Measurements from ENCODE around the gene PIP5K1B.

PIP5K1B gene

DNA sequence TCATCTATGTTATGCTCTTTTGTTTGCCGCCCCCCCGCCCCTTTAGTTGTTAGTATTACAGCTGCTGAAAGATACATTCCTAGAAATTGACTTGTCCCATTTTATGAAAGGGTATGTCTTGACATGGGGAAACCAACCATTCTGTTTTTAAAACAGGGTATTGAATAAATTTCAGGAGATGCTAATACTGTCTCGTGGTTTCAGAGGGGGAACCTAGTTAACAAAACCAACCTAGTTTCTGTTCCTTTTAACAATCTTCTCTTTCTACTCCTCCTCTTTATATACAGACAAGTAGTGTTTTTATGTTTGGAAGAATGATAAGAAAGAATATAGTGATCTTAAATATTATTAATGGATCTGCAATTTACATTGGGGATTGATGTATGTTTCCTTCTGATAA is 3.5 kb downstream of the PIP5K1B start:
- no peak for DNase-seq (ENCODE audit: low read depth)

DNA sequence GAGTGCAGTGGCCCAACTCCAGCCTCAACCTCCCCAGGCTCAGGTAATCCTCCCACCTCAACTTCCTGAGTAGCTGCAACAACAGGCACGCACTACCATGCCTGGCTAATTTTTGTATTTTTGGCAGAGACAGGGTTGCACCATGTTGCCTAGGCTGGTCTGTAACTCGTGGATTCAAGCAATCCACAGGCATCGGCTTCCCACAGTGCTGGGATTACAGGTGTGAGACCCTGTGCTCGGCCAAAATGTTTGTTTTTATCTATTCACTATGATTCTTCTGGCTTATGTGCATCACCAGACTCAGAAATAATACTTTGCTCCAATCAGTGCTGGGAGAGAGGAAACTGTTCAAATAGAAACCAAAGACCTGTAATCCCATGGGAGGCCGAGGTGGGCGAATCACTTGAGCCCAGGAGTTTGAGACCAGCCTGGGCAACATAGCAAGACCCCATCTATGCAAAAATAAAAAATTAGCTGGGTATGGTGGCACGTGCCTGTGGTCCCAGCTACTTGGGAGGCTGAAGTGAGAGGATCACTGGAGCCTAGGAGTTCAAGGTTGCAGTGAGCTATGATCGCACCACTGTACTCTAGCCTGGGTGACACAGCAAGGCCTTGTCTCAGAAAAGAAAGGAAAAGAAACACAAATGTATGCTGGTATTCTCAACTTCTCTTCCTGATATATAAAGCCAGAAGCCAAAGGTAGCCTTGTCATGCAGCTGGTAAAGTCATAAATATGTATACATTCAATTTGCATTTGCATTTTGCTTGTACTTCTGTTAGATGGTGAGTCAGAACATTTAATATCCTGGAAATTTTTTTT is 4.5 kb downstream of the PIP5K1B start:
- DNase-seq (ENCODE audit: low read depth): no peak

DNA sequence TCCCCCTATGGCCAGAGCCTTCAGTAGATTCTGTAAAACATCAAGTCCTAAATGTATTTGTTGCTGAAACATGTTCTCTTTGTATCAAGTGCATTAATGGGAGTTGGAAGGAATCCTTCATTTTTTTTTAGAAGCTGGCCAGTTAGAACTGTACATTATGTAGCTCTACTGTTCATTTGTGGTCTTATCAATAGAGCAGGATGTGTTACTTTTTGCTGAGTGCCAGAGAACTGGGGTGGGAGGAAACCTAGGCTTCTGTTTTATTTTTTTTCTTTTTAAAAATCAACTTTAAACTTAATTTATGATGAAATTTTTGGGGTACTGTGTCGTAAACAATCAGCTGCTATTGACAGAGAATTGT is 5.1 kb downstream of the PIP5K1B start:
- DNase-seq (ENCODE audit: low read depth): no peak

DNA sequence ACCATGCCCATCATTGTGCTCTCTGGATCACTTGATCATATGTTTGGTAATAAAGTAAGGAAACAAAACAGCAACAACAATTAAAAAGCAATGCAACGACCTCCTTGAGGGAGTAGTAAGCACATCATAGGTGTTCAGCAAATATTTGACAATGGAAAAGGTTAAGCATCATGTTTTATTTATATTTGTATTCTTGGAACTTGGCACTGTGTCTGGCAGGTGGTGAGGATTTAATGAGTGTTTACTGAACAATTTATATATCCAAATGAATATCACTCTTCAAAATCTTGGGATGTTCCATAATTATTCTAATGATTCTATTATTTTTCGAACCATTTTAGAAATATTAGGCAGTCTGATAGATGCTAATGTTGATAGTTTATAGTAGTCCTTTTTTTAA is 6.2 kb downstream of the PIP5K1B start:
- DNase-seq (ENCODE audit: low read depth): no peak

DNA sequence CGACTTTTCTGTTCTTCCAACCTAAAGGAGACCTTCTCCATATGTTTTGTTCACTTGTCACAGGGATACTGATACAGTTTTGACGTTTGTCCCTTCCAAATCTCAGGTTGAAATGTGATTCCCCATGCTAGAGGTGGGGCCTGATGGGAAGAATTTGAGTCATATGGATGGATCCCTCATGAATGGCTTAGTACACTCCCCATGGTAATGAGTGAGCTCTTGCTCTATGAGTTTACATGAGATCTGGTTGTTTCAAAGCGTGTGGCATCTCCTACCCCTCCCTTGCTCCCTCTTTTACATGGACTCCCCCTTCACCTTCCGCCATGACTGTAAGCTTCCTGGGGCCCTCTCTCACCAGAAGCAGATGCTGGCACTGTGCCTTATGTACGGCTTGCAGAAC is 6.9 kb downstream of the PIP5K1B start:
- no peak for DNase-seq (ENCODE audit: low read depth)

DNA sequence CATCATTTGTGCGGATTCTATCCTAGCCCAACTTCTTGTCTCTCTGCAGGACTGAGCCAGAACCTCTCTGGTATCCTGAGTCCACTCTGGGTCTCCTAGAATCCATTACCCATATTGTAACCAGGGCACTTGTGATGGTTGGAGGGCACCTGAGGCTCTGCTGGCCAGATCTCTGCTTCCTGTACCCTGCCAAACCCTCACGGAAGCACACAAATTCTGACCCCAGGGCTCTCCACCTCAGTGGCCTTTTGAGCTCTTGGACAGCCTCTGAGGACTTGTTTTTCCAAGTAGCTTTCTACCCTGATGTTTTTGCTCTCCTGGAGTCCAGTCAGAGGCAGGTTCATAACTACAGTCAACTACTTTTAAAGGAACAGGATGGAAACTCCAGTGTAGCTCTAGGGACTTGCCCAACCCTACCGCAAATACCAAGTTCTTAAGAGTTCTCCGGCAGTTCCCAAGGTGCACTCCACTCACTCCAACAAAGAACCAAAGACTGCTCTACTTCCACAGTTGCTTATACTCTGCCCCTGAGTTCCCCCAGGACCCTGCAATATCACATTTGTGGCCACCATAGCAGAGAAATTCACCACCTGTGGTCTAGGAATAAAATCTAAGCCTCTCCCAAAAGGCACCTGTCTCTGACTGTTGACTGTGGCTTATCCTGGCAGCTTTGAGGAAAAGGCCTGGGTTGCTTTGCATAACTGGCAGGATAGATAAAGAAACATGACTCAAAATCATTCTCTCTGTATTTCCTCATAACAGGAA is 9.6 kb downstream of the PIP5K1B start:
- no peak for DNase-seq (ENCODE audit: low read depth)

DNA sequence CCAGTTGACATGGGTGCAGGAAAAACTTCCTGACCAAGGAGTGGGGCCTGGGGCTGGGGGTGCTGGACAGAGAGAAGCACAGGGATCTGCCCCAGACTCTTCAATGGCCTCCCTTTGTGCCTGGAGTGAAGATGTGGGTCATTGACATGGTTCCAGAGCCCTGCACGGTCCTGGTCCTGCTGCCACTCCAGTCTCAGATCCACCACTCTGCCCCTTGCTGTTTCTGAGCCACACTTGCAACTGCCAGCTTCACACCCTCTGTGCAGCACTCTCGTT is 10.1 kb downstream of the PIP5K1B start:
- DNase-seq (ENCODE audit: low read depth): no peak

DNA sequence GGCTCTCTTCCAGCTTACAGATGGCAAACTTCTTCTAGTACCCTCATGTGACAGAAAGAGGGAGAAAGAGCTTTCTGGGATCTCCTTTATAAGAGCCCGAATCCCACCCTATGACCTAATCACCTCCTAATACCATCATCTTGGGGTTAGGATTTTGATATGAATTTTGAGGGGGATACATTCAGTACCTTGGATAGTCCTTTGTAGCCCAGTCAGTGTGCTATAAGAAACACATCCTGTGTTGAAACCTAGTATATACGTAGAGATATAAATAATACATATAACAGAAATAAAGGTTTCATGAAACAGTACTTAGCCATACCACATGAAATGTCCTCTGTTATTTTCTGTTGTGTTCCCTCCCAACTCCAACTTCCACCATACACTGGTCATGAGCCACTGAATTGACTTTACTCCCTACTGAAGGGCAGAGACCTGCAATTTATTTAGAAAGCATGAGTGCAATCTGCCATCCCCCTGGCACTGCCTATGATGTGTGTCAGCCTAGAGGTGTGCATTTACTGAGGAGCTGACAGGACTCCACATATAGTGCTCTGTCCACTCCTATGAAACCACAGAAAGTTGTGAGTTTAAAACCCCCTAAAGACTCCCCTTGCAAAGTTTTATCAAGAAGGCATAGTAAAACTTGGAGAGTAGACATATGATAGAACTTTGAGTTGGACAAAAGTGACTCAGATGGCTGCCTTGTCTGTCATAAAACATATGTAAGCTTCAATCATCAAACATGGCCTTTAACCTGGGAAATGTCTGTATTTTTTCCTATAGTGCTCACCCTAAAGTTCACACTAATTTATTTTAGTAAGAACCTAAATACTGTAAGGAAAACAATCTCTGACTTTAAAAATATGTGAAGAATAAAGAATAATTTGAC is 12.8 kb downstream of the PIP5K1B start:
- DNase-seq (ENCODE audit: low read depth): no peak

DNA sequence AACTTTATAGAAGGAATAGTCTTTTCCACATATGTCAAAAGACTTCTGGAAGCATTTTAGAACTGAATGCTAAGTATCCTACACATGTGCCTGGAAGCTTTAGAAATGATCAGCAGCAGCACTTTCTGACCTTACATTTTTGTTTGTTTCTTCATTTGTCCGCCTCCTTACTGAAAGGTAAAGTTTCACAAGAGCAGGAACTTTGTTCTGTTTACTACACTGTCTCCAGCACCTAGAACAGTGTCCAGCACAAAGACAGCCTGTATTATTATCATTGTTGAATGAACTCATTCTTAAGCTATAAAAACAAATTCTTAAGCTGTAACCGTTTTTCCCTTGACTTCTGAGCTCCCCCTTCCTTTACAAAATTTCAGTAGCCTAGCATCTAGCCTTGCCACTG is 14.8 kb downstream of the PIP5K1B start:
- no peak for DNase-seq (ENCODE audit: low read depth)

DNA sequence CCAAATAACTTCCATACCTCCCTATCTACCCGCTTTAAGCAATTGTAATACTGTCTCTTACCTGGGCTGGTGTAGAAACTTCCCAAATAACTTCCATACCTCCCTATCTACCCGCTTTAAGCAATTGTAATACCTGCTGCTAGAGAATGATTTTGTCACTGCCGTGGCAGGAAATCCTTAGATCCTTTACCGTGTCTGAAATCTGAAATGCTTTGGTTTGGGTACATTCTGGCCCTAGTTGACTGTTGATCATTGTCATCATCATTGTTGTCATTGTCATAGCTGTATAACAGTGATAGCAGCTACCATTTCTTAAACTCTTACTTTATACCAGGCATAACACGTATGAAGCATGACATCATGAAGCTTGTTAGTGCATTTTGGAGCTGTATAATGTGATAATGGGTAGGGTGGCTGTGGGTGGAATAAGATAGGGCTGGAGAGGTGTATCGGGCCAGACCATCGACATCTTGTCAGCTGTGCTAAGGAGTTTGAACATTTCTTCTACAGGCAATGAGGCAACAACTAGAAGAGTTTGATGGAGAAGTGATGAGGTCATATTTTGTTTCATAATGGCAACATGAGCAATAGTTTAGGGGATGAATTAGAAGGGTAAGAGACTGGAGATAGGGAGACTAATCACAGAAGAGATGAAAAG is 15.7 kb downstream of the PIP5K1B start:
- DNase-seq (ENCODE audit: low read depth): no peak

DNA sequence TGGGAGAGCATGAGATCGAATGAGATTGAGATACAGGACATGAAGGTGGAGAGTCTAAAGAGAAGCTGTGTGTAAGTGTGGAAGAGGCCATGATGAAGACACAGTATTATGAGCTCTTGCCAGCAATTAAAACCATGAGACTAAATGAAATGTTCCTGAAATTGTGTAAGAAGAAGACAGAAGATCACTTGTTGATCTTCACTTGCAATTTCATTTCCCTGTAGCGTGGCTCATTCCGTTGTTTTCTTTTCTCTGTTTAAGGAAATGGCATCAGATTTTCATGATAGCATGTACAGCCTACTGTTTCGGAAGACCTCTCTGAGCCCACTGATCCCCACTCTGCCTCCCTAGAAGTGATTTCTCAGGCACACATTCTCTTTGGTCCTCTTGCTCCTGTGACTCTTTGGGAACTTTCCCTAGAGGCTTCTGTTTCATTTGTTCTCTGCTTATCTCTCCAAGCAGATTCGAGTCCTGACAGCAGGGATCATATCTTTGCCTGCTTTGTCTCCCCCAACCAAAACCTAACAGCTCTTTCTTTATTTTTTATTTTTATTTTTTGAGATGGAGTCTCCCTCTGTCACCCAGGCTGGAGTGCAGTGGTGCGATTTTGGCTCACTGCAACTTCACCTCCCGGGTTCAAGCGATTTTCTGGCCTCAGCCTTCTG is 16.8 kb downstream of the PIP5K1B start:
- no peak for DNase-seq (ENCODE audit: low read depth)

DNA sequence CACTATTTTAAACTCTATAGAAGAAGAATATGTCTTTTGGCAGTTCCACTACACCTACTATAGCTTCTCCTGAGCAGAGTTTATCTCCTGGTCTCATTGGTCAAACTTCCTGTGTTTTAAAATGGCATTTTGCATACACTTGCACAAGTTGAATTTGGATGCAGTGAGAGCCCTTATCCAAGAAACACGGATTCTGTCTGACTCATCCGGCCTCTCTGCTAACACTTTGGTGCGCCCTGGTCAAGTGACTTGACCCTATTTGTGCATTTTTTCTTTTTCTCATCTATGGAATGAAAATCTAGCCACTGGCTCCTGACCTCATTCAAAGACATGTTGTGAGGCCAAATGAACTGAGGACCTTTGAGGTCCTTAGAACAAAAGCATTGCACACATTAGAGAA is 20.0 kb downstream of the PIP5K1B start:
- no peak for DNase-seq (ENCODE audit: low read depth)

DNA sequence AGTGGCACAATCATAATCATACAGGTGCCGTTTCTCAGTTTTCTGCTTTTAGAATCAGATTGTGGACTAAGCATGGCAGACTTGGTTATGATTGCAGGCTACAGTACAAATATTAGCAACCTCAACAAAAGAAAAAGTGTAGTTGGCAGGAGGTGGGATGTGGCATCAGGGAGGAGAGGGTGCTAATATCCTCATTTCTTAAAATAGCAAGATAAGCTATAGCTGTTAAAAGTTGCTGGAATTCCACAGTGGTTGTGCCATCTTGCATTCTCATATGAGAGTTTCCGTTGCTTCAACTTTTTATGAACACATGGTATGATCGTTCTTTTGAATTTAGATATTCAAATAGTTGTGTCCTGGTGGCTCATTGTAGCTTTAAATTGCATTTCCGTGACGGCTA is 21.4 kb downstream of the PIP5K1B start:
- no peak for DNase-seq (ENCODE audit: low read depth)

DNA sequence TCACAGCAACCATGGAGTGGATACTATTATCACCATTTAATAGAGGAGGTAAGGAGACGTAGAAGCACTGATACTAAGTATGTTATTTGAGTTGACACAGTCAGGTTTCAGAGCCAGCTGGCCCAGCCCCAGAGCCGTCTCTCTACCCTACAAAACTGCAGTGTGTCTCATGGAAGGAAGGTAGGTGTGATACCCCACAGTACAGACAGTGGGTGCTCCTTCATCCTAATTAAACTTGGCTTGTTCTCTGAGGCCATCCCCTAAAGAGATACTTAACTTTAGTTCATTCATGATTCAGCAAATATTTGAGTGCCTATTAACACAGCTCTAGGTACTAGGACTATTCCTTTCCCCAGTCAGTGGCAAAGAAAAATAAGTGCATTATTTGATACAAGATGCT is 22.6 kb downstream of the PIP5K1B start:
- no peak for DNase-seq (ENCODE audit: low read depth)

DNA sequence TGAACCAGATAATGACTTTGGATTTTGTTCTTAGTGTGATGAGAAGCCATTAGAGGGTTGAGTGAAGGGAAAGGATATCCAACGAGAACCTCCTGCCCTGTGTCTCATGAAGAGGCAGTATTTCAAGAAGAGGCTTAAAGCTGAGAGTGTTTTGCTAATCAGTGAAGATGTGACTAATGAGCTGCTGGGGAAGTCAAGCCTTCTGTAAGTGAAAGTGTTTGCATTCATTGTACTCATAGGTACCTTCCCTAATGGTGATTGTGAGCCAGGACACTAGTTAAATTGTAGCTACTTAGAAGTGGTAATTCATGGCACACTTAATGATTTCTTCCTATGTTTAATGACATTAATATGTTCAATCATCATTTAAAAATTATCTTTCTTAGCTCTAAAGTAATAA is 23.7 kb downstream of the PIP5K1B start:
- DNase-seq (ENCODE audit: low read depth): no peak

DNA sequence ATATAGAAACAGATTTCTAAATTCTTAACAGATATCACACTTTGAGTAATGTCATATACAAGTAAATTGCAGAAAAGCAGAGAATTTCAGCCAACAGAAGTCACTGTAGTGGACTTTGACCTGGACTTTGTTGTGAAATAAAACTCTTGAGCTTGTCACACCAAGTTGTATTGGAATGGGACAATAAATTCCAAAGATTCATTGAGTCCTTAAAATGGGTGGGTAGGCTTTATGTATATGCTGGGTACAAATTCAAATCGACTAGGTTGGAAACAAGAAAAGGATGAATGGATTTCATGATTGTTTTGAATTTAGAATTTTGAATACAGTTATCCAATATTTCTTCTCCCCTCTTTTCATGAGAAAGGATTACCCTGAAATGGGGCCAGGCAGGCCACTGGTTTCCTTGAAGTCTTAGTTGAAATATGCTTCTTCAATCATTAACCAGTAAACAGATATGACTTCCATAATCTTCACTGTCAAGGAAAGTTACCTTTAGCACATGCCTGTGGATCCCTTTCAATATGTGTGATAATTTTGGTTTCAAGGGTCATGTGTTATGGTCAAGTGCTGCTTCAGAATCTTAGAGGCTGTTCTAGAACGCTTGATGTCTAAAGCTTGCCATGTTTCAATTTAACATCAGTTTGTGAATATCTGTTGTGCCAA is 25.7 kb downstream of the PIP5K1B start:
- no peak for DNase-seq (ENCODE audit: low read depth)

DNA sequence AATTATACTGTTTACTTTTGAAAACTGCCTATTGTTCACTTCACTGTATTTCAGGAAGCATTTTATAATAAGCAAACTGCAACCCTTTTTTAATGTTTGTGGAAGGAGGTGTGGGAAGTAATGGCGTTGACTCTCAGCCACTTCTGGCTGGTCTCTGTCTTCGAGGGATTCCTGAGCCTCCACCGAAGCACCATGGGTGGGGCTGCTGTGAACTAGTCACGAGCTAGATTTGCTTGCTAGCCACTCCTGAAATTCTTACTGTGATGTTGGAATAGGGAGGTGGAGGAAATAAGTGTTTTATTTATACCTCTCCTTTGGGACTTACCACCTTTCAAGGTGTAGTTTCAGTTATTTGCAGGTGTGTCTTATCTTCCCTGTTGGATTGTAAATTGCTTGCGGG is 26.8 kb downstream of the PIP5K1B start:
- no peak for DNase-seq (ENCODE audit: low read depth)

DNA sequence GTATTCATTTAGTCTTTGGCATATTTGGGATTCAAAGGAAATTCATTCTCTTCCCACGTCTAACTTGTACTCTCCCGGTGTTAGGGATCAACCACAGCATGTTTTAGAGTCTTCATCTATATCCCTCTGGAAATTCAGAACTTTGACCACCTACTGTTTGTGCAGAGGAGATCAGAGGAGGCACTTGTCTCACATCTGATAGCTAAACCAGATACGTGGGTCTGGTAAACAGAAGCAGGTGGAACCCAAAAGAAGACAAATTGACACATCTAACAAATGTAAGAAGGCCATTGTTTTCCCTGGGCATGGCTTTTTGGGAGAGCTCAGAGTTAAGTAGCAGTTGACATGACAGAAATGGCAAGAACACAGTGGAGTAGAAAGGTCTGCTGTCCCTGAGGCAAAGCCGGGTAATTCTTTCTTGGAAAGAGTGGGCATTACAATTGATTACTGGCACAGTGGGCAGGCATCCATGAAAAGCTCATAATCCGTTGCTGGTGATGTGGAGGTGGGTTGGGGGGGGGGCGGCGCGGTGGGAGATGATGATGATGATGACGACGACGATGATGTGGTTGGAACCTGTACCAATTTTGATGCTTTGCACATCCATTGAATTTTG is 27.5 kb downstream of the PIP5K1B start:
- DNase-seq (ENCODE audit: low read depth): no peak

DNA sequence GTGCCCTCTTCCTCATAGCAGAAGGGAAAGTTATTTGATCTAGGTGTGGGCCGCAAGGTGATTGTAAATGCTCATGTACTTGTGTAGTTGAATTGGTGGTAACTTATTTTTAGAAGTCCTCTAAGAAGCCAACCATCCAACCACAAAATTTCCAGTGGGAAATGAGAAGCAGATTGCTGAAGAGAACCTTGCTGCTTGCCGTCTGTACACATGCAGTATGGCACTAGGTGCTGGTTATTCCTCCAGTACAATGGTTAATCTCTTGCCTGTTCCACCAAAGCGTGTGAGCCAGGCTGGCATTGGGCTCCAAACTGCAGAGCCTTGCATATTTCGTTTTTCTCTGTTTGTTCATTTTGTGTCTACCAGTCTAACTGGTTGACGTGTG is 28.0 kb downstream of the PIP5K1B start:
- DNase-seq (ENCODE audit: low read depth): no peak

DNA sequence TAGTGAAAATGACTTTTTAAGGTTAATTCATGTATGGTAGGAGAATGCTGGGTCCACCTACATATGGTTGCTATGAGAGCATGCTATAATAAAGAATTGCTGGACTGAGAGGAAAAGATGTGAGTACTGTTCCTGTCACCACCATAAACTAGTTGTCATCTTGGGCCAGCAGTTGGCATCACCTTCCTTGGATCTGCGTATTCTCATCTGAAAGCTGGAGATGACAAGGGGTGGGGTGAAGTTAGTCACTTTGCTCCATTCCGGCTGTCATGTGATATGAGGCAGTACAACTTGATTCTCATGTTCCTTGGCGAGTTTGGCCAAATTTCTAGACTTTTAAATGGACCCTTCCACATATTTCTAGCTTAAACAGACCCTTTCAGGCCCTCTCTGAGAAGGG is 33.3 kb downstream of the PIP5K1B start:
- no peak for DNase-seq (ENCODE audit: low read depth)

DNA sequence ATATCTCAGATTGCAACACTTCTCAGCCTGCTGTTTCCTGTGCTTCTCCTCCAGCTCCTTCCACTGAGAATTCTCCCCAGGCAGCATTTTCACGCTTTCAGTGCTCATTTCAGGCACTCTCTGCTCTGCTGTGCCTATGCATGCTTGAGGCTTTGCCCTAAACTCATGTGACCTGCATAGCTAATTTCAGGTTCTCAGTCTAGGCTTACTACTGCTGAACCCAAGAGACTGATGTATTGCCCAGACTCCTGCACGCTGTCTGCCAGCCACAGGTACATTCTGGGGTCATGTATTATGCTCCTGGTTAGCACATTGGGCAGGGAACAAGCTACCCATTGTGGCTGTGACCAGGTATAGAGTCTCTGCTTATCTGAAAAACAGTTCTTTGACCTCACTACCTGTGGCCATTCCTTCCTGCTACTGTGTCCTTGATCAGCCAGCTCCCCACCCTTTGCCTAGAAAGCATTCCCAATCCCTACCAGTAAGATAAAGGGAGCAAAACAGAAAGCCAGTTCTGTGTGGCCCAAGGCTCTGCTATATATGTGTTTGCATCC is 34.7 kb downstream of the PIP5K1B start:
- DNase-seq (ENCODE audit: low read depth): no peak

Data from T-helper 22 cell (primary cell).